Activated T-cell treated with anti-CD3 and anti-CD28 coated beads for 4 hours (primary cell): ENCODE data around the gene P3H3.
"Not testable (repeated sequence)": the region's sequence is repeated elsewhere in the genome, so short reads cannot be mapped to it uniquely, and the experiment has no call there.

Experiments
- DNase-seq: peaks from one replicate; pipeline ENCODE4 v3.0.0-alpha.2; 2020

Gene P3H3

DNA sequence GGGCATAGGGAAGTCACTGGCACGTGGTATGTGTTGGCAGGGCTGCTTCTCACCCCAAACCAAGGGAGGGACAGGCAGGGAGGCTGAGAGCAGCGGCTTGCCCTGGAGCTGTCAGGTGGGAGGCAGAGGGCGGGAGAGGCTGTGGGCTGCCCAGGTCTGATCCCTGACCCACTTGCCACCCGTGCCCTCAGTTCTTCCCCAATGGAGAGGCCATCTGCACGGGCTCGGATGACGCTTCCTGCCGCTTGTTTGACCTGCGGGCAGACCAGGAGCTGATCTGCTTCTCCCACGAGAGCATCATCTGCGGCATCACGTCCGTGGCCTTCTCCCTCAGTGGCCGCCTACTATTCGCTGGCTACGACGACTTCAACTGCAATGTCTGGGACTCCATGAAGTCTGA is 17.2 kb downstream of the P3H3 start:
- DNase-seq, result no peak

DNA sequence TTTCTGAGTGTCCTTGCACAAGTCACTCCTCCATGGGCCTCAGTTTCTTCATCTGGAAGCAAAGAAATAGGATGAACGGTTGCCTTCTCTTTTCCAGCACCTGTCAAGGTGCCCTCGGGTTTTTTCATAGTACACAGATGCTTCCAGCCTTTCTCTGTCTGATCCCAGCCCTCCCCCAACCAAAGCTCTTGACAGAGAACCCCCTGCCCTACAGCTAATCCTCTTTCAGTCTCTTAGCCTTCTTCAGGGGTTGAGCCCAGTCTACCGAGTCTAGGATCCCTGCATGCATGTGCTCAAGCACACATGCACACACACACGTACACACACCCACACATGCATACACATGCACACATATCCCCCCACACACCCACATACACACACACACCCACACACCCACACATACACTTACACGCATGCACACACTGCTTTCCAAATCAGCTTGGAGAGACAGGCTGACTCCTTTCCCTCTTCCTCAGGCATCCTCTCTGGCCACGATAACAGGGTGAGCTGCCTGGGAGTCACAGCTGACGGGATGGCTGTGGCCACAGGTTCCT is 18.2 kb downstream of the P3H3 start:
- no peak for DNase-seq

GRCh38 chr12:6847676-6848075 is 19.5 kb downstream of the P3H3 start:
- no peak for DNase-seq

GRCh38 chr12:6849427-6849826 is 21.2 kb downstream of the P3H3 start:
- no peak for DNase-seq

DNA sequence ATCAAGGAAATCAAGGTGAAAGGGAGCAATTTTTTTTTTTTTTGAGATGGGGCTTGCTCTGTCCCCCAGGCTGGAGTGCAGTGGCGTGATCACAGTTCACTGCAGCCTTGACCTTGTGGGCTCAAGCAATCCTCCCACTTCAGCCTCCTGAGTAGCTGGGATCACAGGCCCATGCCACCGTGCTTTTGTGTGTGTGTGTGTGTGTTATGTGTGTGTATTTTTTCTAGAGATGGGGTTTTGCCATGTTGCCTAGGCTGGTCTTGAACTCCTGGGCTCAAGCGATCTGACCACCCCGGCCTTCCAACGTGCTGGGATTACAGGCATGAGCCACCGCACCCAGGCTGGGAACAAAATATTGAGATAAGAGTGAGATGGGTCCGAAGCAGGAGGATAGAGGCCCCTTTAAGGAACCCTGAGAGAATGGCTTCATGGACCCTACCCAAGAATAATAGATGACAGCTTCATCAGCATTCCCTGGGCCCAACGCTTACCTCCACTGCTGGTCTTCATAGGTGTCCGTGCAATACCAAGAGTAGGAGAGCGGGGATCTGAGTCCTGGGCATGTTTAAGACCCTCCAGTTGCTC is 21.9 kb downstream of the P3H3 start:
- no peak for DNase-seq

DNA sequence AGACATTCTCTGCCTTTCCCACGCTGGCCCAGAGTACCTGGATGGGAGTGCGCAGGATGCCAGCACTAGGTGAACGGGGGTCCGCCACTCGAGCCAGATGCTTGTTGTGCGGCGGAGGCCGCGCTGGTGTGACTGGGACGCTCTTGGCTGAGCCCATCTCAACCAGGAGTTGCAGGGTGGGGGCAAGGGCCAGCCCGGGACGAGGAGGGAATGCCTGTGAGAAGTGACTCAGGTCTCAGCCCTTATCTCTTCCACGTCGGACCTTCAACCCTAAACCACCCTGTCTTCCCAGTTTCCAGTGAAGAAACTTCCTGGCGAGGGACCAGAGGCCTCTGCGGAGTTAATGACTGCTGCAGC is 22.6 kb downstream of the P3H3 start:
- DNase-seq, result no peak

DNA sequence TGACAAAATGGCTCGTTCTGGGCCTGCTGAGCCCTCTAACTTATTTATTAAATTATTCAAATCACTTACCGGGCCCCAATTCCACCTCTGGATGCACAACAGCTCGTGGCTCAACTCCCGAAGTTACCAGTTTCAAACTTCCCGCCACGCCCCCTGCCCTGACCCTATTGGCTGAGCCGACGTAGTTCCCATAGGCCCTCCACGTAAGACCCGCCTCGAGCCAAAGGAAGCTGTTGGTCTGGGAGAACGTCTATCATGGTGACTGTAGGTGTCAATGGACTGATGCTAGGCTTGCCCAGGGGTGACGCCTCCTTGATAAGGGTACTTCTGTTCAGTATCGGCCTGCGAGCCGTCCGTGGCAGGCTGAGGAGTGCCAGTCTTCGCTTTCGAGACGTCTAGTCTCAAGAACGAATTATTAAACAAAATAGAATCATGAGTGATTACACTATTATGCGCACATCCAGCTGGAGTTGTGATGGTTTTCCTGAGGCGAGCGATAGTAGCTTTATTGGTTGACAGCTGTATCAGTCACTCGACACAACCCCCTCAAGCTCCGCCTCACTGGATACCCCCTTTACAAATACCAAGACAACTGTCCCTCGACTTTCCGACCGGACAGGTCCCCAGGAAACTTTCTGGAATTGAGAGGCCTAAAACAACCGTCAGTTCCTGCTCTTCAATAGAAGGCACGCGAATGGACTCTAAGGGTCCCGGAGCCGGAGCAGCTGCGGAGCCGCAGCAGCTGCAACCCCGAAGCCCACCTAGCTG is 23.1 kb downstream of the P3H3 start, which contains the start of gene CDCA3:
Gene CDCA3, minus strand, starts transcription at position 134 of the 768 bp plus-strand sequence. CDS start 334 bp downstream, outside the sequence.
- DNase-seq, result peak; percentile 89

DNA sequence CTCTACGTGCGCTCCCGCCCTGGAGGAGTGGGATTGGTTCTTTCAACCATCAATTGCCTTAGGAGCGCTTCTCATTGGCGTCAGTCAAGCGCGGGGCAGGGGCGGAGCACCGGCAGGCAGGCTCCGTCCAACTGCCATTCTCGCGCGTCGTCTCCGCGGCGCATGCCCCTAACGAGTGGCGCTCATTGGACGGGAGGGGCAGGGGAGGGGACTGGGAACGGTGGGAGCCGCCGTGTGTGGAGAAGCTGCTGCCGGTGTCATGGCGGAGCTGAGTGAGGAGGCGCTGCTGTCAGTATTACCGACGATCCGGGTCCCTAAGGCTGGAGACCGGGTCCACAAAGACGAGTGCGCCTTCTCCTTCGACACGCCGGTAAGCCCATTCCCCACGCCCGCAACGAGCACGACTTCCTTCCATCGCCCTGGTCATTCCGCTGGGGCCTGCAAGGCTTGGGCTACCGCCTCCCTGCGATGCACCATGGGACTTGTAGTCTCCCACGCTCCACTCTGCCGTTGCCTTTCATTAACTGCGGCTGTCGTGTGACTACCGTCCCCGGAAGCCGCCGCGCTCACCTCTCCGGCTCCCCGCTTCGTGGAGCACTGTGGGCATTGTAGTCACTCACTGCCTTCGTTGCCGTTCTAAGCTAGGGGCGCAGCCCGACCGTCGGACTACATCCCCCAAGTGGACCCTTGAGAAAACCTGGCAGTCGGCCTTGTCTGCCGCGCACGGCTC is 23.9 kb downstream of the P3H3 start, which contains the start of gene USP5:
Gene USP5, plus strand, starts transcription at position 230 of the 730 bp plus-strand sequence. Its CDS starts 30 bp downstream, at position 260.
- peak; percentile 94 for DNase-seq

DNA sequence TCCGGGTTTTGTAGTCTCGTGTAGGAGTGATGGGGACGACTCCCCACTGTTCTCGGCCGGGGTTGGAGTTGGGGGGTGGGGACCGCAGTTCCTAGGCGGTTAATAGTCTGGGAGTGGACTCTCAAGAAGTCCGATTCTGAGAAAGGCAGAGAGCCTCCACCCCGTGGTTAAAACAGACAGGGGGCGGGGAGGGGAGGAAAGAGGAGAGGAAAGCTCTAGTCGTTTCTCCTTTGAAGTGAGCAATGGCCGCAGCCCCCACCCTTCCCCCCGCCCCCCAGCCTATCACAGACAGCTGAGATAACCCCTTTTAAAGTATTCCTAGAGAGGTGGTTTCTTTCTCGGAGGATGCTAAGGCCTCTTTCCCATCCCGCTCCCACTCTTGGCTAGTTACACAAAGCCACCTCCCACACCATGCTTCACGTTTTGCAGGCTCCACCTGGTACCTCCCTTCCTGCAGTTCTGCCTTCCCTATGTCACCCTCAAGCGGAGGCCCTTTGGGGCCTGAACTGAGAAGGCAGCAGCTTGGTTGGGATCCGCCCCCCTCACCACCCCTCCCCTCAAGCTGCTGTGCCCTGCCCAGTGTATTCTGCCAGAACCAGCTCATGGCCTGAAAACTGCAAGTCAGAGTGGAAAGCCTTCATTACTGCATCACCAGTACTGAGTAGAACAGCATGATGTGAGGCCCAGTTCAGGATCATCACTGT is 24.6 kb downstream of the P3H3 start:
- peak; percentile 39 for DNase-seq

GRCh38 chr12:6853626-6854025 is 25.4 kb downstream of the P3H3 start:
- DNase-seq, result no peak

DNA sequence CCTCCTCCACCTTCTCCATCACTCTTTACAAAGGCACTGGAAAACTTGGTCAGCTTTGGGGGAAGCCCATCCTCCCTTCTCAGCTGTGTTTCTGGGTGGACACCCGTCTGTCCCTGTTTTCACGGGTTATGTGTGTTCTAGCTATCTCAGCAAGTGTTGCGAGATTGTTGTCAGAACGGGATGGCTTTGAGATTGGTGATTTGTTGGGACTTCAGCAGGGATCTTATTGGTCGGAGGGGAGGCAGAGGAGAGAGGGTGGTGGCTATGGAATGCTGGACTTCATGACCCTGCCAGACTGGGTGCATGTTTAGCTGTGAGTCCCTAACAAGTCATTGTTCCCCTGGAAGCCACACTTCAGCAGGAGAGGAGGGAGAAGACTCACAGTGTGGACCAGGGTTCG is 25.8 kb downstream of the P3H3 start:
- DNase-seq, result no peak

GRCh38 chr12:6855322-6855721 is 27.1 kb downstream of the P3H3 start:
- DNase-seq, result no peak

- no peak for DNase-seq
These were observed 30.6 kb downstream of the P3H3 start for GRCh38 chr12:6858799-6859198.

DNA sequence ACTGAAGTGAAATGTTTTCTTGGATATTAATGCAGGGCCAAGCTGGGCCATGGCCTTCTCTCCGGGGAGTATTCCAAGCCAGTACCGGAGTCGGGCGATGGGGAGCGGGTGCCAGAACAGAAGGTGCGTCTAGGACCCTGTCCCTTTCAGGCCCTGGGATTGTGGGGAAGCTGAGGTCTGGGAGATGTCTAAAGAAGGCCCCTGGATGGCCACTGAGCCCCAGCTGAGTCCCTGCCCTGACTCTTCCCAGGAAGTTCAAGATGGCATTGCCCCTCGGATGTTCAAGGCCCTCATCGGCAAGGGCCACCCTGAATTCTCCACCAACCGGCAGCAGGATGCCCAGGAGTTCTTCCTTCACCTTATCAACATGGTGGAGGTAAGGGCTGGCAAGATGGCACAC is 31.9 kb downstream of the P3H3 start:
- no peak for DNase-seq

DNA sequence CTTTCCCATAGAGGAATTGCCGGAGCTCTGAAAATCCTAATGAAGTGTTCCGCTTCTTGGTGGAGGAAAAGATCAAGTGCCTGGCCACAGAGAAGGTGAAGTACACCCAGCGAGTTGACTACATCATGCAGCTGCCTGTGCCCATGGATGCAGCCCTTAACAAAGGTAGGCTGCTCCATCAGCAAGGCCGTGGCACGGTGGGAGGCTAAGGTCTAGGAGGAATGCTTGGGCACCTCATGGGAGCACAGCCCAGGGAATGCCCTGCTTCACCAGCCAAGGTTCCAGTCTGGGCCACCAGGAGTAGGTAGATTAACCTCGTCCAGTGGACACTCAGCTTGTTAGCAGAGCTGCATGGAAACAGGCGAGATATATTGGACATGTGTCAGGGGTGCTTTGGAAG is 32.7 kb downstream of the P3H3 start:
- DNase-seq, result no peak

DNA sequence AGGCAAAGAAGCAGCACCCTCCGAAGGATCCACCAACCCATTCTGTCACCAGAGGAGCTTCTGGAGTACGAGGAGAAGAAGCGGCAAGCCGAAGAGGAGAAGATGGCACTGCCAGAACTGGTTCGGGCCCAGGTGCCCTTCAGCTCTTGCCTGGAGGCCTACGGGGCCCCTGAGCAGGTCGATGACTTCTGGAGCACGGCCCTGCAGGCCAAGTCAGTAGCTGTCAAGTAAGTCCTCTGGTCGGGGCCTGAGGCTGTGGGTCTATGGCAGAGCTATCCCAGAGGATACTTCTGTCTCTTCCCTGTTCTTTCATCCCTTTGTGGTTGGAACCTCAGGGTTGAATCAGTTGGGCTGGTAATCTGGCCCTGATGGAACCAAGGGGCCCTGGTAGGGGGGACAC is 33.2 kb downstream of the P3H3 start:
- no peak for DNase-seq

DNA sequence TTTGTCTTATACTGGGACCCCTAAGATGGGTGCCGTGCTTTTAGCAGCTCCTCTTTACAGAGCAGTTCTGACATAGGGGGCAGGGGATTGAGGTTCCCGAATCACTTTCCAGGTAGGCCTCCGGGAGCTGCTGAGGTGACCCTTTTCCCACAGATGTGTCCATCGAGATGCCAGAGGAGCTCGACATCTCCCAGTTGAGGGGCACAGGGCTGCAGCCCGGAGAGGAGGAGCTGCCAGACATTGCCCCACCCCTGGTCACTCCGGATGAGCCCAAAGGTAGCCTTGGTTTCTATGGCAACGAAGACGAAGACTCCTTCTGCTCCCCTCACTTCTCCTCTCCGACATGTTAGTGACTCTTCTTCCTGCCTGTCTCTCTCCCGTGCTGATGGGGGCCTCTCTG is 34.8 kb downstream of the P3H3 start:
- DNase-seq, result no peak

DNA sequence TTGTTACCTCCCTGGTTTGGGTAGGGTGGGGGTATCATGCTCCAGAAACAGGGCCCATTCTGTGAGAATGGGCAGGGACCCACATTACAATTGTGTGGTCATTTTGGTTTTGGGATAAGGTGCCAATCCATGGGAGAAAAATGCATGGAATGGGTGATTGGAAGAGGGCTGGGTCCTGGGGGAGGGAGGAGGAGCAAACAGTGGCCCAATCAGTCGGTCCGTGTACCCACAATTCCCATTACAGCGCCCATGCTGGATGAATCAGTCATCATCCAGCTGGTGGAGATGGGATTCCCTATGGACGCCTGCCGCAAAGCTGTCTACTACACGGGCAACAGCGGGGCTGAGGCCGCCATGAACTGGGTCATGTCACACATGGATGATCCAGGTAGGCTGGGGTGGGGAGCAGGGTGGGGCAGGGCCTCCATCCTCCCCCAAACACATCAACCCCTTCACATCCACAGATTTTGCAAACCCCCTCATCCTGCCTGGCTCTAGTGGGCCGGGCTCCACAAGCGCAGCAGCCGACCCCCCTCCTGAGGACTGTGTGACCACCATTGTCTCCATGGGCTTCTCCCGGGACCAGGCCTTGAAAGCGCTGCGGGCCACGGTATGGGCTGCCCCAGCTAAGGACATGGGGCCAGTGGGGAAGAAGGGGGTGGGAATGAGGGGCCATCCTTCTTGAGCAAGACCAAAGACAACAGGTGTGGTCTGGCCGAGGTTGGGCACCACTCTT is 35.5 kb downstream of the P3H3 start:
- DNase-seq, result no peak

- not testable (repeated sequence) for DNase-seq
These were observed 37.1 kb downstream of the P3H3 start for GRCh38 chr12:6865307-6865706.

DNA sequence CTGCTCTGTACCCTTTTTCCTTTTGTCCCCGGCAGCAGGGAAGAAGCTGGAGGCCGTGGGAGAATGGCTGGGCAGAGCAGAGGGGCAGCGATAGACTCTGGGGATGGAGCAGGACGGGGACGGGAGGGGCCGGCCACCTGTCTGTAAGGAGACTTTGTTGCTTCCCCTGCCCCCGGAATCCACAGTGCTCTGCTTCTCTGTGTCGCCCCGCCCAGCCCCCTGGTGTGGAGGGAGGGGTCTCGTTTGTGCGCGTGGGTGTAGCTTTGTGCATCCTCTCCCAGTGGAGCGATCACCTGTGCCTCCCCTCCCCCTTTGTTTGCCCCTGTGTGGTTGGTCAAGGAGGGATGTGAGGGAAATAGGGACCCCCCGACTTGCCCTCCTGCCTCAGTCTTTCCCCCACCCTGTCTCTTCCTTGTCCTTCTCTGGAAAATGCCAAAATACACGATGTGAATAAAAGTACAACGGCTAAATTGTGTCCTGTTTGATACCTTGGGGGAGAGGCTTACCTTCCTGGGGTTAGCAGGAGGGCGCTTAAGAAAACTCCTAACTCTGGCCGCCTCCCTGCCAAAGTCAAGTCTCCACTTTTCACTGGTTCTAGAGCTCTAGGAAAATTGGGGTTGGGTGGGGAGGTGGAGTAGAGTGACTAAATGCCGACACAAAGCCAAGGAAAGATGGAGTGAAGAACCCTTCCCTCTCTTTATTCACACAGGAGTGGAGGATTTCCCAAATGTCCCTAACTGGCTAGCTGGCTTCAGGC is 38.1 kb downstream of the P3H3 start:
- DNase-seq, result no peak

GRCh38 chr12:6866920-6867412 is 38.8 kb downstream of the P3H3 start:
- DNase-seq, result no peak
